ENCODE data around the gene FOXA1.

The FOXA1 gene

DNA sequence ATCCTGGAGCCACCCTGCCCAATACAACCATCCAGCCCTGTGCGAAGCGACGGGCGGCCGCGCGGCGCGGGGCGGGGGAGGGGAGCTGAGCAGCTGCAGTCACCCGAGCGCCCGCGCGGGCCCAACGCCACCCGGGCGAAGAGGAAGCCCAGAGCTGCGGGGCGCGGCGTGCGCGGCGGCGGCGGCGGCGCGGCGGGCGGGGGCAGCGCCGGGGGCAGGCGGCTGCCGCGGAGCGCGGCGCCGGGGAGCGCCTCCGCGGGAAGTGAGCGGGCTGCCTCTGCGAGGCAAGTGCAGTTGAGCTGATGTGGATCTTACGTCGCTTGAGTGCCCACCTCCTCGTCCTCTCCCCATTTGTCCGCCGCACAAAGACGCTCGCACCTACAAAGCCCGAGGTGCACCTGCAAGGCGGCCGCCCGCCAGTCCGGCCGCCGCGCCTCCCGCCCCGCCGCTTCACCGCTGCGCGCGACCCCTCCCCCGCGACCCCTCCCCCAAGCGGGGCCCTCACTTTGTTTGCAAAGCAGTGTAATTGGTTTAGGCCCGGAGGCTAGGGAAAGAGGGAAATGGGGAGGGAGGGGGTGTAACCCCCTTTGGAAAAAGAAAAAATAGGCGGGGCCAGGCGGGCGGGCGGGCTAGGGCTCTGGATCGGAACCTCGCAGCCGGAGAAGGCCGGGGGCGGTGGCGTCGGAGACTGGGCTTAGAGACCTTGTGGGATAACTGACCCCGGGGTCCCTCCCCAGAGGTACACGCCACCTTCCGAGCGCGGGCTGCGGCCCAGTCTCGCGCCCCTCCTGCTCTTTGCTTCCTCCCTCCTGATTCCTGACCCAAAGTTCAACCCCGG lies at the start of gene FOXA1, which contains the start of gene TTC6:
Gene FOXA1, minus strand, starts transcription at position 279 of the 838 bp plus-strand sequence. Its CDS starts 277 bp downstream, at position 2.
Gene TTC6, plus strand, starts transcription at position 659 of the 838 bp plus-strand sequence. CDS start 26,436 bp downstream, outside the sequence.
- peak; percentile 71 for DNase-seq (ENCODE audit: low spot score)

DNA sequence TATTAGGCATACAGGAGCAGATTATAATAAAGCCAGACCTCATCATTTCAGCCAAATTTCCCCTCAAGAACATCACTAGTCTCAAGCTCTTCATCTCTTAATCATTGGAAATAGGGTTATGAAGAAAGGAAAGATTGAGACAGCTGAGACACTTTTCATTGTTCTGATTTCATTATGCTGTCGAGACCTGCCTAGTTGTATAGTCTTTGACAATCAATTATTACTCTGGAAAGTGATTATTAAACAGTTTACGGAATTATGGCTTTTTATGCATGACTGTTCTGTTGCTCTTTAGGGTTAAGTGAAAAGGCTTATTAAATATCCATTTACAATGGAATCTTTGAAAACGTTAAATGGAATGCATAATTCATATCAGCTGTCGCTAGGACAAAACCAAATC lies 48.7 kb upstream of the FOXA1 start:
- DNase-seq (ENCODE audit: low spot score), result no peak

DNA sequence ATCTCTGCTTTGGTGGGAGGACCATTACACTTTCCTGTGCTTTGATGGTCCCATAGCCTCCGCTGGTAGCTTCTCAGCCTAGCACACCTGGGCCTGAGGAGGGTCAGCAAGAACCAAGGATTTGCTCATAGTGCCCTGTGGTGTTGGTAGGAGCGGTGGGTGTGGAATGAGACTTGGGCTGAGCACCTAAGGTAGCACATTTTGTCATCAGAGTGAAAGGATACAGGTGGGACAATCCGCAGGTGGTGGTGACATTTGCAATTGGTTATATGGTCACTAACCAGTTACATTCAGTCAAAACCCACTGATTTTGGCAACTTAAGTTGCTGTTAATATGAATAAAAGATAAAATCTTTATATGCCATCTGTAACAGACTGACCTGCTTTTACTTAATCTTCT lies 47.1 kb upstream of the FOXA1 start:
- DNase-seq (ENCODE audit: low spot score), result no peak

DNA sequence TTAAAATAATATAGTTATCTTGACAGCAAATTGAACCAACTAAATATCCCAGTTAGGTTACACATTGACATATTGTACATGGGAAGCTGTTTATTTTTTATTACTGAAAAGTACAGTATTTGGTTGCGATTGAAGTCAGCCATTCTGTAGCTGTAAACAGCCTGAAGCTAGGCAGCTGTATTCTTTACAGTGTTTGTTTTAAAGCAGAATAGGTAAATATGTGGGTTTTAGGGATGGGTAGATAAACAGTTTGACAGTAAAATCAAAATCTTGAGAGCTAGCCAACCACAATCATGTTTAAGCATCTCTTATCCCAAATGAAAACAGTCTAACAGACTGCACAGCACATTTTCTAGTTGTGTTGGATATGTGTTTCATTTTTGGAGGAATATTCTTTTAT lies 46.1 kb upstream of the FOXA1 start:
- DNase-seq (ENCODE audit: low spot score), result no peak

DNA sequence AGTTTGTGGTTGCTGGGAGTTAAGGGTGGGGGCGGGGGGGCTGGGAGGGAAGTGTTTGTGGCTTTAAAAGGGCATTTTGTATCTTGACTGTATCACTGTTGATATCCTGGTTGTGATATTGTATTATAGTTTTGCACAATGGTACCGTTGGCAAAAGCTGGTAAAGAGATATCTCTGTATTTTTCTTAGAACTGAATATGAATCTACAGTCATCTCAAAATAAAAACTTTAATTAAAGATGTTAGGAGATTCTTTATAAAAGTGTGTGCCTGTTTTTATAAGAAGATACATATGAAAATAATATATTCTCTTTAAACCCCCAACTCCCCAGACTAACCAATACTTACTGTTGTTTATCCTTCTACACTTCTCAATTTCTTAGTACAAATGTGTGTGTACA lies 43.5 kb upstream of the FOXA1 start:
- no peak for DNase-seq (ENCODE audit: low spot score)

DNA sequence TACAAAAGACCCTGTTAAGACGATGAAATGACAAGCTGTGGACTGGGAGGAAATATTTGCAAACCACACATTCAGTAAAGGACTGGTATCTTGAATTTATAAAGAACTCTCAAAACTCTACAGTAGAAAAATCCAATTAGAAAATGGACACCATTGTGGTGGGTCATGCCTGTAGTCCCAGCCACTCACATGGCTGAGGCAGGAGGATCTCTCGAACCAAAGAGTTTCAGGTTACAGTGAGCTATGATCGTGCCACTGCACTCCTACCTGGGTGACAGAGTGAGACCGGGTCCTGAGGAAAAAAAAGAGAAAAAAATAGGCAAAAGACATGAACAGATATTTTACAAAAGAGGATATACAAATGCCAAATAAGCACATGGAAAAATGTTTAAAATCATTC lies 42.3 kb upstream of the FOXA1 start:
- DNase-seq (ENCODE audit: low spot score), result no peak

DNA sequence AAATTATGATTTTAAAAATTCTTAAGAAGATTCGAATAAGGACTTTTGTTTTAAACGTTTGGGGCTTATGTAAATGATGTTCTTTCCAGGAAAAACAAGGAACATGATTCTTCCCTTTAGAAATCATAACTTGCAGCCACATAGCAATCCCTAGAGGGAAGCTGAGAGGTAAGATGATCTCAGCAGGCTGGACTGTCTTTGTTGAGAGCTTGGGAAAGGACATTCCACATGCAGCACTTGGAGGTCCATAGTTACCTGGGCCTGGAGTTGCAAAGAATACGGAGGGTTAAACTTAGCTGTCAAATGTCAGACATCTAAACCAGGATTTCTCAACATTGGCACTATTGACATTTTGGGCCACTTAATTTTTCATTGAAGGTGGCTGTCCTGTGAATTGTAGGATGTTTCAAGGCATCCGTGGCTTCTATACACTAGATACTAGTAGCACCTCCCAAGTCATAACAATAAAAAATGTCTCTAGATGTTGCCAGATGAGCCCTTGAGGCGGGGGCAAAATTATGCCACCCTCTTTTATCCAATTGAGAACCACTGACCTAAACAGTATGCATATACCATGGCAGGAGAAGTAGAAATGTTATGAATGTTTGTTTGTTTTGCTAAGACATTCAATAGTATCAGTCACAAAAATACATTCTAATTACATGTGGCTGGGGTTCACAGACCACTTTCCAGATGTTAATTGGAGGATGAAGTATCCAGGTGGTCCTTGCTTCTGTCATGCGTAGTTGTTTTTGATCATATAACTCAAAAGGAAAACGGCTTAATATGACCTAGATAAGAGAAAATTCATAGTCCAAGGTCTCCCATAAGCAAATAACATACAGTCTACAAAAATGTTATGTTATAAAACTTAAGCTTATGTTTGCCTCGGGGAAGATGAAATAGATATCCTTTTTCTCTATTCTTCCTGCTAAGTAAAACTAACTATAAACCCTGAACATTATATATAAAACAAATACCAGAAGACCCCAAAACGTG lies 30.8 kb upstream of the FOXA1 start:
- no peak for DNase-seq (ENCODE audit: low spot score)

DNA sequence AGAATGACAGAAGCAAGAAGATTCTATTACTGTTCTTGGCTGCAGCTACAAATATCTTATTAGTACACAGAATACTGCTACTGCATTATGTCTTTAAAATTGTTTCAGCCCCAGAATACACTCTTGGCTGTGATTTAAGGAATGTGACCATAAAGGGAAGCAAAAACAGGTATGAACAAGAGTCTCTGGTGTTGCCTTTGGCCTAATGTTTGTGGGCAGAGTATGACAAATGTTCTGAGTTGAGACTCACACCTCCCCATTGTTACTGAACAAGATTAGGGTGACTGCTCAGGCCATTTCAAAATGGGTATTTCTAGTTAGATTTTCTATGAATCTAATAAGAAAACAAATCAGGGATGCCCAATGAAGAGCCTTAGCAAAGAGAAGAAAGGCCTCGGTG lies 28.9 kb upstream of the FOXA1 start:
- no peak for DNase-seq (ENCODE audit: low spot score)

DNA sequence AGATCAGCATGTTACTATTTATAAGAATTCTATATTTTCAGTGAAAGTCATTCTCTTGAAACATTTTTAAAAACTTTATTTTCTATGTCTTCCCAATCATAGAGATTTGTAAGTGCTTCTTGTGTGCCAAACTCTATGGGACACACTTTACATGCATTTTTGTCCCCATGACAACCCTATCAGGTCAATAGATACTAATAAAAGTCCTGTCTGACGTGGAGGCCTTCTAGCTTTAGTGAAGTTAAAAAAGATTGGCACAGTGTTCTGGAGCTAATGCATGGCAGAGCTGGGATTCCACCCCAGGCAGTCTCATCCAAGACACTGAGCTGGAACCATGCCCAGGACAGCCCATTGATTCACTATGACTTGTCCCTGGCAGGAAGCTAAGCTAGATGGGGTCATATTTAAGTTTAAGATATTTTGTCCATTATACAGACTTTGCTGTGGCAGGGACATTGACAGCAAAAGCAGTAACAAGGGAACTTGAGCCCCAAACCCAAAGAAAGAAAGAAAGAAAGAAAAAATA lies 28.4 kb upstream of the FOXA1 start:
- peak; percentile 16 for DNase-seq (ENCODE audit: low spot score)

DNA sequence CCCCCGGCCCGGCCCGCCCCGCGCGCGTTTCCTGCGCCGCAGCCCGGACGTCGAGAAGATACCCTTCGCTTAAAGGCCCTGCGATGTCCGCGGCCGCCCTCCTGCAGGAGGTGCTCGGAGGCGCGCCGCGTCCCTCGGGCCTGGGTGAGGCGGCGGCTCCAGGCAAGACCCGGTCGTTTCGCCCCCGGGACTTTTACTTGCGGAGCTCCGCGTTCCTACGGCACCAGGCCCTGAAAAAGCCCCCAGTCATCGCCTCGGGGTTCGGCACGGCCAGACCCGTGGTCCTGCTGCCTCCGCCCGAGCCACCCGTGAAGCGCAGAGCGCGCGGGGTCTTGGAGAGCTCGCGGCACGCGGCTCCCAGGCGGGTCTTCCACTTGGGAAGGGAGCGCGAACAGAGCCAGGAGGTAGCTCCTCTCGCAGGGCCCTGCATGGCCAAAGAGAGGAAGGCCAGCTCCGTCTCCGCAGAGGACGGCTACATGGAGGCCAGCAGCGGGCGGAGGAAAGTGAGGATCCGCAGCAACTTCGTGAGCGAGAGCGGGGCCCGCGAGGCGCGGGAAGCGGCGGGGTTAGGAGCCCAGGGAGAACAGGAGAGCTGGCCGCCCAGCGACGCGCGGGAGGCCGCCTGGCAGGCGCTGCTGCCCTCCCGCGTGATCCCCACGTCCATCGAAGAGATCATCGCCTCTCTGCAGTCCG lies 27.3 kb upstream of the FOXA1 start:
- no peak for DNase-seq (ENCODE audit: low spot score)

DNA sequence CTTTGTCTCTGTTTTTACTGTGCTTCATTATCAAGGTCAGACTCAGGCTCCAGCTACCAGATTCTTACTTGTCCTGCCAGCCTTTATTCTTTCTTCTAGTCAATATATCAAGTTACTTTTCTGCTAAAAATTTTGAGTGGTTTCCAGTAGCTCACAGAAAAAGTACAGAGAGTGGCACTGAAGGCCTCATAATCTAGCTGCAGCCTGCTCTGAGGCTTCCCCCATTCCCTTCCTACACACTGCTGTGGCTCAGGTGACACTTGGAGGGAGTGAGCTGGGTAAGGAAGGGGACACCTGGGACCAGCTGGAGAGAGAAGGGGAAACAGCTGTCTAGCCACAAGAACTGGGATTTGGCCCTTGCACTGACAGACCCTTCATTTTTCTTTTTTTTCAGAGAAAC lies 25.8 kb upstream of the FOXA1 start:
- no peak for DNase-seq (ENCODE audit: low spot score)

DNA sequence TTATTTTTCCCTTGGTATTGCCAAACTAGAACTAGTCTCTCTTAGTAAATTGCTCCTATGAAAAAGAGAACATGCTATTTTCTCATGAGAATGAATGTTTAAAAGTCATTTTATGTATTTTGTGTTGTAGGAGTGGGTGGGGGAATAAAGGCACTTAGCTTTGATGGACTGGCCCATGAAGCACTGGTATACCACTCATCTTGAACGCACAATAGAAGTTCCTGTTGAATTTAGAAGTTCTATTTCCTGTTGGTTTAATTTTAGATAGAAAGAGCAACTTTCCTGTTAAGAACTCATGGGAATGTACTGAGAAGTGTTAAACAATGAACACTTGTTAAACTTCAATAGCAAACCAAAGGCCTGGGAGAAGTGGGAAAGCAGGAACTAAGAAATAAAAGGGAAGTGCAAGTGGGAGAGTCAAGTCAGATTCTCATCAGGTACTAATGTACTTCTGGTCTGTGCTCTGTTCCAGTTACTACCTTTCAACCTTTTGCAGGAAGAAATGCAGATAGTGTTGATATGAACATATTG lies 23.5 kb upstream of the FOXA1 start:
- no peak for DNase-seq (ENCODE audit: low spot score)

DNA sequence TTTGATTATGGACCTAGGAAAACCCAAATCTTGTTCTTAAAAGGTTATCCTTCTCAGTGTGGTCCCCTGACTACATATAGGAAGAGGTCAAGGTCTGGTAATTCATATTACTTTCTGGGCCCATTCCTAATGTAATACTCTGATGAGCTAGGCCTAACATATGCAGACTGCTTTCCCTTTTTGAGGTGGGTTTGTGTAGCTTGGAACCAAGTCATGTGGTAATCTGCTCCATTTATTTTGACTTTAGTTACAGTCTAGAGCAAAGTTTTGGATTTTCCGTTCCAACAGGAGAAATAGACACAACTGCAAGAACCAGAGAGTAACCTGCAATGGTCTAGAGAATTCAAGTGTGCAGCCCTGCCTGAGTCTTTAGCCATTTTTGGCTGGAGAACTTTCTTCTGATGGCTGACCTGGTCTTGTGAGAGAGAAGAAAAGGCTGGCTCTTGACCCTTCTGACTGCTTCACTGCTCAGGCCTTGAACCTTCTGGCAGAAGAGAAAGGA lies 22.9 kb upstream of the FOXA1 start:
- DNase-seq (ENCODE audit: low spot score), result no peak

DNA sequence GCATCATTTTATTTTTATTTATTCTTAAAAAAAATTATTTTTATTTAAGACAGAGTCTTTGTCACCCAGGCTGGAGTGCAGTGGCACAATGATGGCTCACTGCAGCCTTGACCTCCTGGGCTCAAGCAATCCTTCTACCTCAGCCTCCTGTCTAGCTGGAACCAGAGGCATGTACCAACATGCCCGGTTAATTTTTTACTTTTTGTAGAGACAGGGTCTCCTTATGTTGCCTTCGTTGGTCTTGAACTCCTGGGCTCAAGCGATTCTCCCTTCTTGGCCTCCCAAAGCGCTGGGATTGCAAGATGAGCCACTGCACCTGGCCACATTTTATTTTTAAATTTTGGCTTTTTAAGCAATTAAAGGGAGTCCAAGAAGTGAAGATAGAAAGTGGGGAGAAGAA lies 21.8 kb upstream of the FOXA1 start:
- DNase-seq (ENCODE audit: low spot score), result no peak

DNA sequence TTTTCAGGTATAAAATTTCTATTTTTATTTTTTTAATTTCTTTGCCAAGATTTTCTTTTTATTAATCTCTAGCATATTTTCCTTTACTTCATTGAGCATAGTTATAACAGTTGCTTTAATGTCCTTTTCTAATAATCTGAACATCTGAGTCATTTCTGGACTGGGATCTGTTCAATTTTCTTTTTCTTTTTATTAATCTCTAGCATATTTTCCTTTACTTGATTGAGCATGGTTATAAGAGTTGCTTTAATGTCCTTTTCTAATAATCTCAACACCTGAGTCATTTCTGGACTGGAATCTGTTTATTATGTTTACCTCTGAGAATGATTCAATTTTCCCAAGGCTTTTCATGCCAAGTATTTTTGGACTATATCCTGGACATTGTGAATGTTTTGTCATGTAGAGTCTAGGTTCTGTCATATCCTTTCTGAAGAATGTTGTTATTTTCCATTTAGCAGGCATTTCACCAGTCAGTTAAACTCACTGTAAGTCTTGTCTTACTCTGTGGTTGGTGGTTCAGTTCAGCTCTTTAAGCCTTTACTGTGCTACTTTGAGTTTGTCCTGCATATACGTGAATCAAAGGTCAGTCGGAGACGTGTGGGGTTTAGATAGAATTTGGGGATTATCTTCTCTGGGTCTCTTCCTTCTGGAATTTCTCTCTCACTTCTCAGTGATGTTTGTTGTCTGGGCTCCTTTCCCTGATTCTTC lies 20.7 kb upstream of the FOXA1 start:
- no peak for DNase-seq (ENCODE audit: low spot score)

DNA sequence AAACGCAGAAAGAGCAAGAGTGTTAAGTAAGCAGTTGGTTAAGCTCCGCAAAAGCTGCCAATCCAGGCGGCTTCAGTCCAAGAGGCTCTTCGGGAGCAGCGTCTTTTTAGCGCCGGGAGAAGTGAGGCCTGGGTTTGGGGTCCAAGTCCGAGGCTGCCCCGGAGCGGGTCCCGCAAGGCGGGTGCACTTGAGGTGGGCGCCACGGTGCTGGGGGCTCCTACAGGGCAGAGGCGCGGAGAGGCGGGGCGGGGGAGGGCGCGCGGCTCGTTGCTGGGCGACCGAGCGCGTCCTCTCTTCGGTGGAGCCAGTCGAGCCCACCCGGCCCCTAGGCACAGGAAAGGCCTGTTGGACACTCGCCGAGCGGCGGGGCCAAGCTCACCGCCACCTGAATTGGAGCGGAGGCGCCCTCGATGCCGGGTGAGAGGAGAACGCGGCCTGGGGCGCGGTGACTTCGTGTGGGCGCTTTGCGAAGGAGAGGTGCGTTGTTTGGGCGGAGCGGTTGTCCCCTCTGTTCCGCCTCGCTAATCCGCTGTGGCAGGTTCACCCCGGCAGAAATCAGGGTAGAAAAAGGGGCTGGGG lies 16.0 kb upstream of the FOXA1 start:
- DNase-seq (ENCODE audit: low spot score), result no peak

DNA sequence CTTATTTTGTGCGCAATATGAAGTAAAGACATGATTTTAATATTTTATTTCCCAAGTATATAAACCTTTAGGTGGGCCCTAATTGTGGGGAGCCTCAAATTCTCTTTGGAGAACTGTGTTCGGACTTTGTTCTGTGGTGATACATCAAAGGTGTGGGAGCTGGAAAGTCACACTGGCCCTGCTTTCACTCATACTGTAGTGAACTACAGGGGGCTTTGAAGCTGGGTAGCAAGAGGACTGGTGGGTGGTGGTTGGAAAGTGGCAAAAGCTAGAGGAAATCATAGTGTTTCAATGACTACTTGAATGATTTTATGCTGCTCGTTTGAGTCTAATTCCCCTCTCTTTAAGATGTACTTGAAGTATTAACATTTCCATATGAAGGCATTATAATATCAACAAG lies 13.6 kb upstream of the FOXA1 start:
- DNase-seq (ENCODE audit: low spot score), result no peak

DNA sequence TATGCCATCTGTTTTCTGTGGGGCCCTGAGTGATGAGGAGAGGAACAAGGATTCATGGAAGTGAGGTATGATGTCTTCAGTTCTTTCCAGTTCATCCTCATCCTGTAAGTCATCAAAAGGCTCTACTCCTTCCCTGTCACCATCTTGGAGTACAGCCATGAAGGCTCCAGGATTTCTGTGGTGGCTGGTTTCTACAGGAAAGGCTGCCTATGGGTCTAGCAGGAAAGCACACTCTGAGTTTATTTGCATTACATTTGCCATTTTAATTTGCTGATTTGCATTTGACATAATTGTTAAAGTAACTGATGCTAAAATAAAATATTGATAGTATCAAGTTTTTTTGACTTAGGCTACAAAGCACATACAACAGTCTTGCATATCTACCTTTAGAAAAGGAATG lies 11.6 kb upstream of the FOXA1 start:
- DNase-seq (ENCODE audit: low spot score), result no peak

DNA sequence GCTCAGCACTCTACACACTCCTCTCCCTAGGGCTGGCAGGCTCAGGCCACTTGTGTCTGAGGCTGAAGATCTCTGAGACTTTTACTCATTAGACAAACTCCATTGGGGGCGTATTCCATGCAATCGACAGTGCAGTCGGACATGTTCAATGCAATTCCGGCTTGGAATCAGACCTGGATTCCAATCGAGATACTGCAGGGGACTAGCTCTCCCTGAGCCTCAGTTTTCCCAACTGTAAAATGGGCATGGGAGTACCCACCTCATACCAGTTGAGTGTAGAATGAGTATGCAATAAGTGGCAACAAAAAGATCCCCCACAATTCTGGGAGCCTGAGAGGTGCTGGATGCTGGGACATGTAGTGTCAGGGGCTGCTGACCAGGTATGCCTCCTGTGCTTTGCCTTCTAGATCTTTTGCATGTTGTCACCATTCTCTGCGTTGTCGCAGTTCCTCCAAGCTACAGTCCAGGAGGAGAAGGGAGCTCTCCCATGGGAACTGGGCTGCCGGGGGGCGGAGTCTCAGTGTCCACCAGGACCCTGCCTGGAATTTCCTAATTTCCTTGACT lies 8.7 kb upstream of the FOXA1 start:
- no peak for DNase-seq (ENCODE audit: low spot score)
